Fibroblast of lung (primary cell): Measurements from ENCODE around the gene SIRPB1.
"Not testable (repeated sequence)": the region's sequence is repeated elsewhere in the genome, so short reads cannot be mapped to it uniquely, and the experiment has no call there.

Source experiments
- EZH2 ChIP-seq: IDR thresholded peaks from 2 replicates; pipeline ENCODE4 v1.5.1; 2012; ENCODE audit warnings: low read length, control low read depth, mild to moderate bottlenecking; ENCODE audit errors: missing control alignments
- TF ChIP-seq, protein P1 (sequence below), 2 donors: IDR thresholded peaks in 1 of 2; conservative IDR thresholded peaks in 1 of 2; 1 replicate in 1 of 2; 2 replicates in 1 of 2; pipeline ENCODE4 v1.5.1; 2011 to 2012; ENCODE audit warnings: low read length in 2 of 2, control low read depth in 1 of 2, inconsistent platforms in 1 of 2, low read depth in 1 of 2, mild to moderate bottlenecking in 1 of 2

DNA sequence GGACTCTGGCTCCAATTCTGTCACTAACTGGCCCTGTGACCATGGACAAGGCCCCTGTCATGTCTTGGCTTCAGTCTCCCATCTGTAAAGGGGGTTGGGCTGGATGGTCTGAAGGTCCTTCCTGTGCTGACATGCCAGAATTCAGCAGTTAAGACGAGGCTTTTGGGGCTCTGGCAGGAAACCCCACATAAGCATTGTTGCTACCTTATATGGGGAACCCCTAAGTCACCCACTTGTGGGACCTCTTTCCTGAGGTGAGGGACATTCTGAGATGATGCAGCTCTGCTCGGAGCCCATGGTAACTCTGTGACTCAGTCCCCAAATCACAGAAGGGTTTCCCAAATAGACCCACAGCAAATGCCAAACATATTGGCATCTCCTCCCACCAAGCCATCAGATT is 42.5 kb downstream of the SIRPB1 start:
- not testable (repeated sequence) for TF ChIP-seq EZH2
- TF ChIP-seq, protein P1, sequence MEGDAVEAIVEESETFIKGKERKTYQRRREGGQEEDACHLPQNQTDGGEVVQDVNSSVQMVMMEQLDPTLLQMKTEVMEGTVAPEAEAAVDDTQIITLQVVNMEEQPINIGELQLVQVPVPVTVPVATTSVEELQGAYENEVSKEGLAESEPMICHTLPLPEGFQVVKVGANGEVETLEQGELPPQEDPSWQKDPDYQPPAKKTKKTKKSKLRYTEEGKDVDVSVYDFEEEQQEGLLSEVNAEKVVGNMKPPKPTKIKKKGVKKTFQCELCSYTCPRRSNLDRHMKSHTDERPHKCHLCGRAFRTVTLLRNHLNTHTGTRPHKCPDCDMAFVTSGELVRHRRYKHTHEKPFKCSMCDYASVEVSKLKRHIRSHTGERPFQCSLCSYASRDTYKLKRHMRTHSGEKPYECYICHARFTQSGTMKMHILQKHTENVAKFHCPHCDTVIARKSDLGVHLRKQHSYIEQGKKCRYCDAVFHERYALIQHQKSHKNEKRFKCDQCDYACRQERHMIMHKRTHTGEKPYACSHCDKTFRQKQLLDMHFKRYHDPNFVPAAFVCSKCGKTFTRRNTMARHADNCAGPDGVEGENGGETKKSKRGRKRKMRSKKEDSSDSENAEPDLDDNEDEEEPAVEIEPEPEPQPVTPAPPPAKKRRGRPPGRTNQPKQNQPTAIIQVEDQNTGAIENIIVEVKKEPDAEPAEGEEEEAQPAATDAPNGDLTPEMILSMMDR (conservative IDR thresholded peaks at IDR 0.05 in 1 of 2, IDR thresholded peaks at IDR 0.05 in 1 of 2; ENCODE audit: low read depth in 1 of 2, low read length in 2 of 2) = not testable (repeated sequence)
